H9 (cell line): ENCODE measurements around the gene C1orf94. TPM values are rescaled to one million over a fixed set of nuclear protein-coding genes. Genes with fewer than 3 reads are reported as not detected.

Experiments
- DNase-seq: peaks from one replicate; pipeline ENCODE4 v3.0.0-alpha.2; 2017
- H2AFZ ChIP-seq: one replicate; pipeline ENCODE4 v1.6.1; 2013; ENCODE audit warnings: mild to moderate bottlenecking, low read length, control low read depth, moderate library complexity
- H2AK5ac ChIP-seq: 2 replicates; pipeline ENCODE4 v1.6.1; 2013; ENCODE audit warnings: low read length, control low read depth, mixed read lengths; ENCODE audit not compliant: insufficient read length
- H2BK120ac ChIP-seq: one replicate; pipeline ENCODE4 v1.6.1; 2013; ENCODE audit warnings: low read depth, mild to moderate bottlenecking, low read length, control low read depth, inconsistent platforms; ENCODE audit not compliant: poor library complexity, severe bottlenecking
- H2BK12ac ChIP-seq: 2 replicates; pipeline ENCODE4 v1.6.1; 2013; ENCODE audit warnings: low read length, control low read depth, mixed read lengths, low read depth; ENCODE audit not compliant: insufficient read length
- H2BK15ac ChIP-seq: 2 replicates; pipeline ENCODE4 v1.6.1; 2013; ENCODE audit warnings: low read depth, low read length, control low read depth
- H2BK20ac ChIP-seq: one replicate; pipeline ENCODE4 v1.6.1; 2013; ENCODE audit warnings: low read depth, mild to moderate bottlenecking, low read length, control low read depth, inconsistent platforms; ENCODE audit not compliant: poor library complexity, severe bottlenecking
- H2BK5ac ChIP-seq: 2 replicates; pipeline ENCODE4 v1.6.1; 2013; ENCODE audit warnings: low read length, control low read depth, mixed read lengths; ENCODE audit not compliant: insufficient read length
- H3K14ac ChIP-seq: 2 replicates; pipeline ENCODE4 v1.6.1; 2013; ENCODE audit warnings: low read length, control low read depth; ENCODE audit not compliant: insufficient read depth
- H3K18ac ChIP-seq: 2 replicates; pipeline ENCODE4 v1.6.1; 2013; ENCODE audit warnings: low read depth, mild to moderate bottlenecking, mixed read lengths, low read length, control low read depth; ENCODE audit not compliant: insufficient read length
- H3K23ac ChIP-seq: 2 replicates; pipeline ENCODE4 v1.6.1; 2013; ENCODE audit warnings: low read length, control low read depth, mixed read lengths, low read depth; ENCODE audit not compliant: insufficient read length
- H3K23me2 ChIP-seq: 2 replicates; pipeline ENCODE4 v1.6.1; 2013; ENCODE audit warnings: low read depth, mild to moderate bottlenecking, mixed read lengths, low read length, control low read depth; ENCODE audit not compliant: insufficient read length, poor library complexity, severe bottlenecking
- H3K27ac ChIP-seq: 2 replicates; pipeline ENCODE4 v1.5.1; 2013; ENCODE audit warnings: low read length, control low read depth, mixed read lengths, low read depth; ENCODE audit not compliant: insufficient read length
- H3K27me3 ChIP-seq: 2 replicates; pipeline ENCODE4 v1.6.1; 2013; ENCODE audit warnings: low read length, control low read depth, inconsistent platforms; ENCODE audit not compliant: insufficient read depth
- H3K4ac ChIP-seq: 2 replicates; pipeline ENCODE4 v1.6.1; 2013; ENCODE audit warnings: low read depth, mild to moderate bottlenecking, control low read depth, inconsistent platforms, low read length, moderate library complexity
- H3K4me1 ChIP-seq: 2 replicates; pipeline ENCODE4 v1.6.1; 2013; ENCODE audit warnings: low read length, control low read depth, inconsistent platforms; ENCODE audit not compliant: insufficient read depth
- H3K4me2 ChIP-seq: 2 replicates; pipeline ENCODE4 v1.6.1; 2013; ENCODE audit warnings: low read length, control low read depth, mixed read lengths; ENCODE audit not compliant: insufficient read length, insufficient read depth
- H3K56ac ChIP-seq: 2 replicates; pipeline ENCODE4 v1.6.1; 2013; ENCODE audit warnings: low read depth, mild to moderate bottlenecking, mixed read lengths, low read length, control low read depth; ENCODE audit not compliant: insufficient read length
- H3K79me1 ChIP-seq: 2 replicates; pipeline ENCODE4 v1.6.1; 2013; ENCODE audit warnings: low read depth, mild to moderate bottlenecking, moderate library complexity, low read length, control low read depth, inconsistent platforms; ENCODE audit not compliant: insufficient read depth, poor library complexity, severe bottlenecking
- H3K79me2 ChIP-seq: 2 replicates; pipeline ENCODE4 v1.6.1; 2013; ENCODE audit warnings: low read length, control low read depth, inconsistent platforms; ENCODE audit not compliant: insufficient read depth
- H3K9ac ChIP-seq: 2 replicates; pipeline ENCODE4 v1.6.1; 2013; ENCODE audit warnings: low read length, control low read depth, mixed read lengths; ENCODE audit not compliant: insufficient read length; ENCODE audit errors: extremely low read depth
- H3K9me3 ChIP-seq: one replicate; pipeline ENCODE4 v1.6.1; 2013; ENCODE audit warnings: low read depth, low read length, inconsistent platforms; ENCODE audit not compliant: control insufficient read depth
- H3T11ph ChIP-seq: one replicate; pipeline ENCODE4 v1.6.1; 2013; ENCODE audit warnings: mild to moderate bottlenecking, low read length, control low read depth, inconsistent platforms
- H4K20me1 ChIP-seq: one replicate; pipeline ENCODE4 v1.6.1; 2013; ENCODE audit not compliant: control insufficient read depth, insufficient read length, insufficient read depth
- H4K5ac ChIP-seq: 2 replicates; pipeline ENCODE4 v1.6.1; 2013; ENCODE audit warnings: low read depth, mild to moderate bottlenecking, mixed read lengths, low read length, control low read depth; ENCODE audit not compliant: insufficient read length
- H4K8ac ChIP-seq: replicated peaks from 2 replicates; pipeline ENCODE4 v1.6.1; 2013; ENCODE audit warnings: low read length, control low read depth, mixed read lengths, low read depth; ENCODE audit not compliant: insufficient read length
- H4K91ac ChIP-seq: 2 replicates; pipeline ENCODE4 v1.6.1; 2013; ENCODE audit warnings: low read depth, mild to moderate bottlenecking, moderate library complexity, mixed read lengths, low read length, control low read depth; ENCODE audit not compliant: insufficient read length
- H3K27ac Mint-ChIP-seq, 3 experiments: 2 replicates in 2 of 3; 3 replicates in 1 of 3; pipeline ENCODE4 v1.8.0; 2020 to 2021; ENCODE audit warnings: mixed read lengths in 3 of 3, mild to moderate bottlenecking in 1 of 3, moderate library complexity in 1 of 3
- H3K27me3 Mint-ChIP-seq: 2 replicates; pipeline ENCODE4 v1.8.0; 2021; ENCODE audit warnings: low read depth, mild to moderate bottlenecking, moderate library complexity, mixed read lengths
- H3K36me3 Mint-ChIP-seq, 3 experiments: 2 replicates in 2 of 3; 3 replicates in 1 of 3; pipeline ENCODE4 v1.8.0; 2020 to 2021; ENCODE audit warnings: low read depth in 3 of 3, mixed read lengths in 3 of 3; ENCODE audit not compliant: insufficient read depth in 1 of 3
- H3K4me1 Mint-ChIP-seq, 2 experiments: 2 replicates each; pipeline ENCODE4 v1.8.0; 2020; ENCODE audit warnings: mixed read lengths in 2 of 2
- H3K4me3 Mint-ChIP-seq, 2 experiments: 2 replicates in 1 of 2; 3 replicates in 1 of 2; pipeline ENCODE4 v1.8.0; 2020 to 2021; ENCODE audit warnings: mild to moderate bottlenecking in 2 of 2, mixed read lengths in 2 of 2, moderate library complexity in 1 of 2
- H3K9me3 Mint-ChIP-seq, 2 experiments: 2 replicates in 1 of 2; 3 replicates in 1 of 2; pipeline ENCODE4 v1.8.0; 2020; ENCODE audit warnings: mild to moderate bottlenecking in 2 of 2, mixed read lengths in 2 of 2, moderate library complexity in 1 of 2
- WGBS: extraction: QIAGEN DNeasy Blood & Tissue Kit; methylation state at CpG from one replicate; pipeline ENCODE4 v1.1.7; 2013; ENCODE audit warnings: missing lambda C conversion rate, low lambda C conversion rate, mixed read lengths; ENCODE audit not compliant: insufficient read length; ENCODE audit errors: extremely low coverage; 5-methylcytosine and 5-hydroxymethylcytosine counted together
- total RNA-seq: library from RNA; stranded (reverse); gene quantifications from 2 replicates; pipeline ENCODE4 v1.2.1, GENCODE V29; 2021
- TF ChIP-seq, protein P1 (sequence below): fragments of 200-600 bp; sonication (generic); conservative IDR thresholded peaks from 3 replicates; pipeline ENCODE4 v1.8.0; 2021; ENCODE audit warnings: antibody characterized with exemption, mild to moderate bottlenecking

C1orf94 gene
- total RNA-seq, 1 experiment from 2014 or later, result 0.98 TPM

GRCh38 chr1:34236089-34236488 lies 59.4 kb downstream of the C1orf94 start:
- Histone ChIP-seq H3K23me2 (no peaks in the 10 kb centered on the region), H3K9ac (no peak overlapping the region), H3K56ac (no peak overlapping the region), H2AFZ (no peak overlapping the region), H4K5ac (no peak overlapping the region), H2BK12ac (no peak overlapping the region), H4K8ac (no peak overlapping the region), H3K18ac (no peak overlapping the region), H3K4me2 (no peak overlapping the region), H3T11ph (no peak overlapping the region), H3K79me1 (no peaks in the 10 kb centered on the region), H2AK5ac (no peak overlapping the region), H3K27me3 (no peaks in the 10 kb centered on the region), H4K20me1 (no peaks in the 10 kb centered on the region), H3K4me1 (no peaks in the 10 kb centered on the region), H4K91ac (no peak overlapping the region), H3K79me2 (no peaks in the 10 kb centered on the region), H3K9me3 (no peaks in the 10 kb centered on the region), H3K23ac (no peak overlapping the region), H2BK120ac (no peak overlapping the region), H2BK15ac (no peak overlapping the region), H3K14ac (no peak overlapping the region), H3K4ac (no peak overlapping the region), H2BK5ac (no peak overlapping the region), H2BK20ac (no peak overlapping the region), H3K27ac (no peak overlapping the region)
- Mint-ChIP-seq H3K4me3 (no peak overlapping the region), H3K4me1 (peaks cover 0 to 6% of the 10 kb centered on the region in 2 experiments; a peak in 1 of 4 replicates), H3K36me3 (peaks cover 0 to 8% (median 6%) of the 10 kb centered on the region in 3 experiments; a peak in 4 of 7 replicates), H3K9me3 (peaks cover 10% of the 10 kb centered on the region in 2 experiments; a peak in 3 of 5 replicates), H3K27me3 (peaks cover 10% of the 10 kb centered on the region), H3K27ac (no peak overlapping the region)
- no CpG with 5 or more reads among the region's 6 CpGs for WGBS
- DNase-seq, result no peak
- TF ChIP-seq, protein P1, sequence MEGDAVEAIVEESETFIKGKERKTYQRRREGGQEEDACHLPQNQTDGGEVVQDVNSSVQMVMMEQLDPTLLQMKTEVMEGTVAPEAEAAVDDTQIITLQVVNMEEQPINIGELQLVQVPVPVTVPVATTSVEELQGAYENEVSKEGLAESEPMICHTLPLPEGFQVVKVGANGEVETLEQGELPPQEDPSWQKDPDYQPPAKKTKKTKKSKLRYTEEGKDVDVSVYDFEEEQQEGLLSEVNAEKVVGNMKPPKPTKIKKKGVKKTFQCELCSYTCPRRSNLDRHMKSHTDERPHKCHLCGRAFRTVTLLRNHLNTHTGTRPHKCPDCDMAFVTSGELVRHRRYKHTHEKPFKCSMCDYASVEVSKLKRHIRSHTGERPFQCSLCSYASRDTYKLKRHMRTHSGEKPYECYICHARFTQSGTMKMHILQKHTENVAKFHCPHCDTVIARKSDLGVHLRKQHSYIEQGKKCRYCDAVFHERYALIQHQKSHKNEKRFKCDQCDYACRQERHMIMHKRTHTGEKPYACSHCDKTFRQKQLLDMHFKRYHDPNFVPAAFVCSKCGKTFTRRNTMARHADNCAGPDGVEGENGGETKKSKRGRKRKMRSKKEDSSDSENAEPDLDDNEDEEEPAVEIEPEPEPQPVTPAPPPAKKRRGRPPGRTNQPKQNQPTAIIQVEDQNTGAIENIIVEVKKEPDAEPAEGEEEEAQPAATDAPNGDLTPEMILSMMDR, result no peak
